GM12878 (cell line): ENCODE measurements around the gene RDM1.

Experiments
- BRCA1 ChIP-seq: IDR thresholded peaks from 2 replicates; pipeline ENCODE4 v1.6.1; 2011; ENCODE audit warnings: low read depth, low read length, improper control_type of control experiment
- CREB1 ChIP-seq: IDR thresholded peaks from 2 replicates; pipeline ENCODE4 v1.6.1; 2012; ENCODE audit warnings: low read depth, mild to moderate bottlenecking, inconsistent platforms
- FOXK2 ChIP-seq: fragments of 450-650 bp; IDR thresholded peaks from 2 replicates; pipeline ENCODE4 v1.6.1; 2017; ENCODE audit warnings: mild to moderate bottlenecking, moderate library complexity
- MAX ChIP-seq: IDR thresholded peaks from 2 replicates; pipeline ENCODE4 v1.6.1; 2012; ENCODE audit warnings: low read depth, low read length, improper control_type of control experiment
- MTA2 ChIP-seq: fragments of 450-650 bp; IDR thresholded peaks from 2 replicates; pipeline ENCODE4 v1.6.1; 2016; ENCODE audit warnings: low read depth, mild to moderate bottlenecking, moderate library complexity
- RAD21 ChIP-seq: IDR thresholded peaks from 2 replicates; pipeline ENCODE4 v1.6.1; 2011; ENCODE audit warnings: mild to moderate bottlenecking, low read depth, low read length, moderate library complexity; ENCODE audit not compliant: insufficient read depth
- SMC3 ChIP-seq: IDR thresholded peaks from 2 replicates; pipeline ENCODE4 v1.6.1; 2011; ENCODE audit warnings: low read length, improper control_type of control experiment, borderline replicate concordance
- TF ChIP-seq, protein P1 (sequence below), 3 experiments: IDR thresholded peaks in 2 of 3; conservative IDR thresholded peaks in 1 of 3; 2 replicates each; pipeline ENCODE4 v1.5.1; 2011; ENCODE audit warnings: low read depth in 3 of 3, low read length in 3 of 3, mild to moderate bottlenecking in 3 of 3, control low read depth in 2 of 3, moderate library complexity in 2 of 3, inconsistent platforms in 1 of 3, mixed read lengths in 1 of 3; ENCODE audit not compliant: control insufficient read depth in 2 of 3, insufficient read depth in 1 of 3; ENCODE audit errors: extremely low read depth in 1 of 3

GRCh38 chr17:35972066-35972465, 41.5 kb upstream of the RDM1 start:
- TF ChIP-seq, protein P1, sequence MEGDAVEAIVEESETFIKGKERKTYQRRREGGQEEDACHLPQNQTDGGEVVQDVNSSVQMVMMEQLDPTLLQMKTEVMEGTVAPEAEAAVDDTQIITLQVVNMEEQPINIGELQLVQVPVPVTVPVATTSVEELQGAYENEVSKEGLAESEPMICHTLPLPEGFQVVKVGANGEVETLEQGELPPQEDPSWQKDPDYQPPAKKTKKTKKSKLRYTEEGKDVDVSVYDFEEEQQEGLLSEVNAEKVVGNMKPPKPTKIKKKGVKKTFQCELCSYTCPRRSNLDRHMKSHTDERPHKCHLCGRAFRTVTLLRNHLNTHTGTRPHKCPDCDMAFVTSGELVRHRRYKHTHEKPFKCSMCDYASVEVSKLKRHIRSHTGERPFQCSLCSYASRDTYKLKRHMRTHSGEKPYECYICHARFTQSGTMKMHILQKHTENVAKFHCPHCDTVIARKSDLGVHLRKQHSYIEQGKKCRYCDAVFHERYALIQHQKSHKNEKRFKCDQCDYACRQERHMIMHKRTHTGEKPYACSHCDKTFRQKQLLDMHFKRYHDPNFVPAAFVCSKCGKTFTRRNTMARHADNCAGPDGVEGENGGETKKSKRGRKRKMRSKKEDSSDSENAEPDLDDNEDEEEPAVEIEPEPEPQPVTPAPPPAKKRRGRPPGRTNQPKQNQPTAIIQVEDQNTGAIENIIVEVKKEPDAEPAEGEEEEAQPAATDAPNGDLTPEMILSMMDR (IDR thresholded peaks at IDR 0.05 in 2 of 3, conservative IDR thresholded peaks at IDR 0.05 in 1 of 3; ENCODE audit: control insufficient read depth in 2 of 3, extremely low read depth in 1 of 3, insufficient read depth in 1 of 3, low read depth in 3 of 3, low read length in 3 of 3): no peak
- TF ChIP-seq MAX (no peak), BRCA1 (no peak), SMC3 (no peak), RAD21 (no peak), CREB1 (no peak), FOXK2 (no peak), MTA2 (no peak)
